Pancreas (tissue), 10 donors: ENCODE data around the gene GAREM2. TPM values are rescaled to one million over a fixed set of nuclear protein-coding genes. Genes with fewer than 3 reads are reported as not detected.

Experiments used
- ATAC-seq, 4 donors: fragments of 200-7000 bp; cut with Tn5 transposase; one replicate each; pipeline versions ENCODE4 v1.8.0 to v1.9.1; 2020; ENCODE audit warnings: mild to moderate bottlenecking in 4 of 4, moderate library complexity in 4 of 4
- DNase-seq, 6 donors: peaks; one replicate each; pipeline ENCODE4 v3.0.0-alpha.2; 2020
- FAIRE-seq: peaks from 2 replicates; lab custom pipeline; 2012; peaks lifted over from hg19 to GRCh38; lab: Jason Lieb, UNC
- H3K27ac ChIP-seq, 4 donors: fragments of 200-600 bp; sonication (generic); 1 replicate in 3 of 4; 2 replicates in 1 of 4; pipeline versions ENCODE4 v1.5.0 to v1.8.0; 2020
- H3K27me3 ChIP-seq, 4 donors: fragments of 200-600 bp; one replicate each; pipeline ENCODE4 v1.8.0; 2021
- H3K36me3 ChIP-seq, 3 donors: fragments of 200-600 bp; sonication (generic) in 1 of 3; one replicate each; pipeline versions ENCODE4 v1.5.0 to v1.8.0; 2020 to 2021
- H3K4me1 ChIP-seq, 3 donors: fragments of 200-600 bp; one replicate each; pipeline ENCODE4 v1.8.0; 2021
- H3K4me3 ChIP-seq, 4 donors: fragments of 200-600 bp; sonication (generic) in 2 of 4; one replicate each; pipeline versions ENCODE4 v1.5.0 to v1.8.0; 2020 to 2021
- H3K9me3 ChIP-seq, 4 donors: fragments of 200-600 bp; one replicate each; pipeline ENCODE4 v1.8.0; 2021
- WGBS, 2 donors: extraction: QIAGEN DNeasy Blood & Tissue Kit; methylation state at CpG; one replicate each; pipeline ENCODE4 v1.1.7; 2013; 5-methylcytosine and 5-hydroxymethylcytosine counted together
- intact Hi-C, 3 donors: fragments of 100-400 bp; cut with DNase I; formaldehyde crosslinking; loops; one replicate each; pipeline versions ENCODE4 v1.11.1 to v1.14.2; 2022
- polyA plus RNA-seq, 2 donors: library from polyadenylated mRNA; stranded (reverse); fragments of 200-250 nt; gene quantifications; one replicate each; pipeline ENCODE4 v1.2.3, GENCODE V29; 2013
- total RNA-seq, 6 donors: library from RNA; stranded (reverse); fragmentation: NEBNext Ultra II Directional in 4 of 6; extraction: Animal tissue kit (Norgen Biotek cat#: 25700) in 4 of 6; gene quantifications; one replicate each; pipeline versions ENCODE4 v1.2.1 to v1.2.4, GENCODE V29; 2021 to 2023
- TF ChIP-seq, protein P1 (sequence below), 4 donors: fragments of 200-600 bp; sonication (generic) in 3 of 4; IDR thresholded peaks; one replicate each; pipeline versions ENCODE4 v1.5.0 to v1.8.0; 2021; ENCODE audit warnings: antibody characterized with exemption in 4 of 4
- donor health status: healthy with polysubstance abuse.
- donor health status: DM: no; HTN: no; CAD: no; lungs with moderate emphysema.
- donor health status: DM: no; HTN: no; CAD: no.
- donor health status: control.
- donor health status: control.
- donor health status: Bipolar disorder and iron deficiency.
- donor health status: DM: yes; HTN: yes; CAD: no.
- donor health status: DM: no; HTN: no; CAD: no.
- donor health status: DM: no; HTN: no; CAD: no.
- donor health status: DM: yes; HTN: yes; CAD: no.

GAREM2 gene
- total and polyA plus RNA-seq, 8 donors = 1.1 to 4.0 (median 2.1) TPM

DNA sequence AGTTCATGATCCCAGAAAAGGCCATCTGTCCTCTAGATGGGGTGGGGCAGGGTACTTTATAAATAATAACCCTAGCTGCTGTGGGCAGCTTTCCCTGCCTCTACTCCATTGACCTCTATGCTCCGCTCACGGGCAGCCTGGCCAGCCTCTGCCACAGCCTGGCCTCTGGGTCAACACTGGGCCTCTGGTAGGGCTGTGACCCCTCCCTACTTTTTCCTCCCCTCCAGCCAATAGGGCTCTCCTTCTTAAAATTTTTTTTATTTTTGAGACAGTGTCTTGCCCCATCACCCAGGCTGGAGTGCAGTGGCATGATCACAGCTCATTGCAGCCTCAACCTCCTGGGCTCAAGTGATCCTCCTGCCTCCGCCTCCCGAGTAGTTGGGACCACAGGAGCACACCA is 4.1 kb upstream of the GAREM2 start:
- no peaks in the 10 kb centered on the region for H3K9me3 ChIP-seq
- FAIRE-seq (no peak), ATAC-seq (no peak), DNase-seq (no peak)
- WGBS, 2 donors = 91 to 94% methylated on average over 4 of the region's 4 CpGs
- H3K36me3 ChIP-seq = no peaks in the 10 kb centered on the region
- H3K4me1 ChIP-seq = peaks cover 0 to 6% (median 4%) of the 10 kb centered on the region in 3 donors
- TF ChIP-seq, protein P1, sequence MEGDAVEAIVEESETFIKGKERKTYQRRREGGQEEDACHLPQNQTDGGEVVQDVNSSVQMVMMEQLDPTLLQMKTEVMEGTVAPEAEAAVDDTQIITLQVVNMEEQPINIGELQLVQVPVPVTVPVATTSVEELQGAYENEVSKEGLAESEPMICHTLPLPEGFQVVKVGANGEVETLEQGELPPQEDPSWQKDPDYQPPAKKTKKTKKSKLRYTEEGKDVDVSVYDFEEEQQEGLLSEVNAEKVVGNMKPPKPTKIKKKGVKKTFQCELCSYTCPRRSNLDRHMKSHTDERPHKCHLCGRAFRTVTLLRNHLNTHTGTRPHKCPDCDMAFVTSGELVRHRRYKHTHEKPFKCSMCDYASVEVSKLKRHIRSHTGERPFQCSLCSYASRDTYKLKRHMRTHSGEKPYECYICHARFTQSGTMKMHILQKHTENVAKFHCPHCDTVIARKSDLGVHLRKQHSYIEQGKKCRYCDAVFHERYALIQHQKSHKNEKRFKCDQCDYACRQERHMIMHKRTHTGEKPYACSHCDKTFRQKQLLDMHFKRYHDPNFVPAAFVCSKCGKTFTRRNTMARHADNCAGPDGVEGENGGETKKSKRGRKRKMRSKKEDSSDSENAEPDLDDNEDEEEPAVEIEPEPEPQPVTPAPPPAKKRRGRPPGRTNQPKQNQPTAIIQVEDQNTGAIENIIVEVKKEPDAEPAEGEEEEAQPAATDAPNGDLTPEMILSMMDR (IDR thresholded peaks at IDR 0.05) = no peak
- H3K27me3 ChIP-seq = no peaks in the 10 kb centered on the region
- H3K27ac ChIP-seq = no peak overlapping the region
- H3K4me3 ChIP-seq = no peak overlapping the region
- intact Hi-C loops = no loop called here

DNA sequence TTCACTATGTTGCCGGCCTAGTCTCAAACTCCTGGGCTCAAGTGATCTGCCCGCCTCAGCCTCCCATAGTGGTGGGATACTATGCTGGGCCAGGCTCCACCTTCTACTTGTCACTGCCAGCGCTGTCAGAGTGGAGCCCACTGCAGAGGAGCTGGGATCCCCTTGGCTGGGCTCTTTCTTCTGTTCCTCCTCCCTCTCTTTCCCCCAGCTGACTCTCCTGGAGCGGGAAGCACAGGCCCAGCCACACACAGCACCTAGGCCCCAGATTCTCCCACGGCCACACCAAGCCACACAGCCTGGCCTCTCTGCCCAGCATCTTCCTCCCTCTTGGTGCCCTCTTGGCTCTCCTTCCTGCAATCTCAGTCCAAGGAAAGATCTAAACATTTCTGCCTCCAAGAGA is 3.7 kb upstream of the GAREM2 start:
- WGBS, 2 donors = 88 to 91% methylated on average over 5 of the region's 5 CpGs
- intact Hi-C loops = no loop called here
- no peak overlapping the region for H3K4me3 ChIP-seq
- peaks cover 0 to 6% (median 4%) of the 10 kb centered on the region in 3 donors for H3K4me1 ChIP-seq
- ATAC-seq = no peak
- H3K27ac ChIP-seq = no peak overlapping the region
- H3K27me3 ChIP-seq = no peaks in the 10 kb centered on the region
- H3K9me3 ChIP-seq = no peaks in the 10 kb centered on the region
- FAIRE-seq = no peak
- no peak for DNase-seq
- TF ChIP-seq, protein P1 (IDR thresholded peaks at IDR 0.05) = no peak
- no peaks in the 10 kb centered on the region for H3K36me3 ChIP-seq

DNA sequence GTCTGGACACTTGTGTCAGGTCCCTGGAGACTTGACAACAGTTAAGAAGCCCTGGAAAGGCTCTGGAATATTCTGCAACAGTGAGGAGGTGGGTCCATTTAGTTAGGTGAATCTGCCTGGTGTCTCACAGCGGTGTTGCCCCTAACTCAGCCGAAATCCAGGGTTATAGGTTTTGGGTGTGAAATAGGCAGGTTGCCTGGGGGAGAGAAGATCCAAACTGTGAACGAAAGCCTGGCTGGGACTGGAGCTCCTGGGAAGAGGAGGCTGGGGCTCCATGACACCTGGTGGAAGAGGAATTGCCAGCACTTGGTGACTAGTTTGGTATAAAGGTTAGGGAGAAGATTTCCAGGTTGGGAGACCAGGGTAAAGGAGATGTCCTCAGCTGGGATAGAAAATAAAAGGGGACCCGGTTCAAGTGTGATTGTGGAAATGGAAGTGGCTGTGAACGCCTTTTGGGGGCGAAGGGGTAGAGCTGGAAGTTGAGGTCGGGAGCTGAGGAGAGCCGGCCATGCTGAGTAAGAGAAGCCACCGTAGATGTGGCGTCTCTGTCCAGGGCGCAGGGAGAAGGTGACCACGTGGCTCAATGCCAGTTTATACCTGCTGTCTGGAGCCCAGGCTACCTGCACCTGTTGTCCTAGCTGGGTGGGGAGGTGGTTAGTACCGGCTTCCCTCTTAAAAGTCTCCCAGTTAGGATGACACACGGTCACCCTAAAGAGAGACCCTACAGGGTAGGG is 3.0 kb upstream of the GAREM2 start:
- Histone ChIP-seq H3K4me1 (peaks cover 0 to 6% (median 4%) of the 10 kb centered on the region in 3 donors), H3K9me3 (no peaks in the 10 kb centered on the region), H3K27me3 (no peaks in the 10 kb centered on the region), H3K4me3 (no peak overlapping the region), H3K27ac (no peak overlapping the region), H3K36me3 (no peaks in the 10 kb centered on the region)
- 69 to 81% methylated on average over 14 of the region's 14 CpGs for WGBS, 2 donors
- ATAC-seq (no peak), DNase-seq (no peak), FAIRE-seq (no peak)
- TF ChIP-seq, protein P1 (IDR thresholded peaks at IDR 0.05) = no peak
- intact Hi-C loops = no loop called here

DNA sequence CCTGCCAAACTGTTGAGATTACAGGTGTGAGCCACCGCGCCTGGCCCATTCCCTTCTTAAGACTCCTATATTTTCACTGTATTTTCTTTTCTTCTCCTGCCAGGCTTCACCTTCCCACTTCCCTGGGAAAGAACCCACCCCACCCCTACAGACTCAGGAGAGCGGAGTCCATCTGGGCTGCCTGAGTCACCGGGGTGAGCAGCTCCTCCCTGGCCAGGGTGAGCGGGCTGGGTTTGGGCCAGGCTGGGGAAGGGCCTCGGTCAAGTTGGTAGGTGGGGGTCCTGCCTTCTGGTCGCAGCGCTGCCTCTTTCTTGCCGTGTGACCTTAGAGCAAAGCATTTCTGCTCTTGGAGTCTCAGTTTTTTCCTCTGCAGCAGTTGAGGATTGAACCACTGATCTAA is 2.1 kb upstream of the GAREM2 start:
- DNase-seq (no peak), ATAC-seq (no peak), FAIRE-seq (no peak)
- Histone ChIP-seq H3K4me1 (peaks cover 0 to 6% (median 4%) of the 10 kb centered on the region in 3 donors), H3K4me3 (no peak overlapping the region), H3K27me3 (no peaks in the 10 kb centered on the region), H3K36me3 (no peaks in the 10 kb centered on the region), H3K27ac (no peak overlapping the region), H3K9me3 (no peaks in the 10 kb centered on the region)
- WGBS, 2 donors = 86 to 87% methylated on average over 9 of the region's 9 CpGs
- intact Hi-C loops = no loop called here
- TF ChIP-seq, protein P1 (IDR thresholded peaks at IDR 0.05) = no peak

DNA sequence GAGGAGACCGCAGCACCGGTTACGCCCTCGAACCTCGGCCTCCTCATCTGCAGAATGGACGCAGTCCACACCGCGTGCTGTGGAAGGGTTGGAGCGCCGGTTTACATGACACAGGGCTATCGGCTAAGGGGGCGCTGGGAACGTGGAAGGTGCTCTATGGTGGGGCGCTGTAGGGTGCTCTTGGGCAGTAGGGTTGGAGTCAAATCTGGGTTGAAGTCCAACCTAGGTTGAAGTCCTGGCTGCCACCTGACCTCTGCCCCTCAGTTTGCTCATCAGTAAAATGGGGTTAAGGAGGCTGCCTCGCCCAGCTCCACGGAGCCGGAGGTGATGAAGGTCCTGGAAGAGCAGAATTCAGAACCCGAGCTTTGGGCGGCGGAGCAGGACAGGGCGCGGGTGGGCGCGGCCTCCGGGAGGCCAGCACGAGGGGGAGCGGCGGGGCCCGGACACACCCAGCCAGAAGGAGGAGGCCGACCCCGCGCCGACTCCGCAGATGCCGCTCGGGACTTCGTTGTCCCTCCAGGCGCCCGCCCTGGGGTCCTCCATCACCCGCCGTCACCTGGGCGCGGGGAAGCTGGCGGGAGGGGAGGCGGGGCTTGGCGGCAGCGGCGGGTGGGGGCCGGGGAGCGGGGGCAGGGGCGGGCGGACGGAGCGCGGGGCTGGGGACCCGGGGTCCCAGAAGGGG is 558 bp upstream of the GAREM2 start:
- no peak overlapping the region for H3K27ac ChIP-seq
- no peaks in the 10 kb centered on the region for H3K9me3 ChIP-seq
- no peaks in the 10 kb centered on the region for H3K27me3 ChIP-seq
- H3K36me3 ChIP-seq = no peaks in the 10 kb centered on the region
- DNase-seq (no peak), FAIRE-seq (no peak), ATAC-seq (no peak)
- WGBS, 2 donors = 23 to 24% methylated on average over 44 to 56 of the region's 56 CpGs
- H3K4me1 ChIP-seq = peaks cover 0 to 6% (median 4%) of the 10 kb centered on the region in 3 donors
- TF ChIP-seq, protein P1 (IDR thresholded peaks at IDR 0.05) = no peak
- peak overlapping the region in 2 of 4 donors; percentile 12 to 25 for H3K4me3 ChIP-seq
- intact Hi-C loops = no loop called here
